CD4-positive, alpha-beta T cell treated with Interleukin-17A for 1 hour (primary cell): ENCODE data around the gene ARCN1.

ENCODE experiments used
- DNase-seq: peaks from one replicate; pipeline ENCODE4 v3.0.0-alpha.2; 2020

The ARCN1 gene

GRCh38 chr11:118640332-118641154 is 68.3 kb downstream of the ARCN1 start:
- no peak for DNase-seq

- DNase-seq = no peak
Measured at GRCh38 chr11:118641397-118642019, 69.3 kb downstream of the ARCN1 start.

- DNase-seq = no peak
Measured at GRCh38 chr11:118643142-118643994, 71.2 kb downstream of the ARCN1 start.

GRCh38 chr11:118643995-118644345 is 71.8 kb downstream of the ARCN1 start:
- DNase-seq = no peak

GRCh38 chr11:118644496-118644895 is 72.3 kb downstream of the ARCN1 start:
- DNase-seq = no peak

GRCh38 chr11:118645066-118645715 is 73.0 kb downstream of the ARCN1 start:
- no peak for DNase-seq

- DNase-seq = no peak
Measured at GRCh38 chr11:118646393-118646792, 74.2 kb downstream of the ARCN1 start.

GRCh38 chr11:118648291-118648690 is 76.1 kb downstream of the ARCN1 start:
- no peak for DNase-seq

GRCh38 chr11:118649941-118650340 is 77.7 kb downstream of the ARCN1 start:
- DNase-seq = no peak

GRCh38 chr11:118650366-118650765 is 78.2 kb downstream of the ARCN1 start:
- DNase-seq = no peak

GRCh38 chr11:118651820-118652219 is 79.6 kb downstream of the ARCN1 start:
- no peak for DNase-seq
